WTC11 (cell line): Measurements from ENCODE around the gene ARHGAP44. TPM values are rescaled to one million over a fixed set of nuclear protein-coding genes. Genes with fewer than 3 reads are reported as not detected.

ENCODE experiments used
- ATAC-seq: fragments of 200-7000 bp; cut with Tn5 transposase; 2 replicates; pipeline ENCODE4 v1.10.0; 2021; ENCODE audit warnings: mild to moderate bottlenecking, moderate library complexity
- CTCF ChIA-PET: fragments of 300-600 bp; sonication (Branson Sonifier 250); formaldehyde crosslinking; loops from one replicate; lab custom pipeline; 2021; ENCODE audit warnings: antibody characterized with exemption; lab: Charles Lee
- POLR2A ChIA-PET: fragments of 350-600 bp; sonication (Branson Sonifier 250); formaldehyde crosslinking; loops from one replicate; lab custom pipeline; 2021; ENCODE audit warnings: antibody characterized with exemption; lab: Charles Lee
- DNase-seq: peaks from one replicate; pipeline ENCODE4 v3.0.0; 2021; ENCODE audit warnings: low spot score
- H3K27ac Mint-ChIP-seq: 2 replicates; pipeline ENCODE4 v1.8.0; 2021; ENCODE audit warnings: mixed read lengths
- H3K27me3 Mint-ChIP-seq: 2 replicates; pipeline ENCODE4 v1.8.0; 2021; ENCODE audit warnings: low read depth, mild to moderate bottlenecking, moderate library complexity, mixed read lengths
- H3K36me3 Mint-ChIP-seq: 2 replicates; pipeline ENCODE4 v1.8.0; 2021; ENCODE audit warnings: mixed read lengths
- H3K4me1 Mint-ChIP-seq: 2 replicates; pipeline ENCODE4 v1.8.0; 2022; ENCODE audit warnings: mixed read lengths
- H3K4me3 Mint-ChIP-seq: 2 replicates; pipeline ENCODE4 v1.8.0; 2021; ENCODE audit warnings: mild to moderate bottlenecking, moderate library complexity, mixed read lengths
- H3K9me3 Mint-ChIP-seq: 2 replicates; pipeline ENCODE4 v1.8.0; 2021; ENCODE audit warnings: mixed read lengths
- ATF3 ChIP-seq: sonication (generic); formaldehyde crosslinking; conservative IDR thresholded peaks from 2 replicates; pipeline ENCODE4 v1.8.1; 2022; ENCODE audit warnings: mild to moderate bottlenecking, missing genetic modification reagents
- ATF6 ChIP-seq: sonication (generic); formaldehyde crosslinking; IDR thresholded peaks from 2 replicates; pipeline ENCODE4 v1.8.1; 2023; ENCODE audit warnings: mild to moderate bottlenecking, missing genetic modification reagents
- CBFB ChIP-seq: sonication (generic); formaldehyde crosslinking; IDR thresholded peaks from 2 replicates; pipeline ENCODE4 v1.8.1; 2022; ENCODE audit warnings: mild to moderate bottlenecking, low read depth, missing genetic modification reagents
- CDX4 ChIP-seq: fragments of 250-450 bp; sonication (Bioruptor Pico); IDR thresholded peaks from 2 replicates; pipeline ENCODE4 v1.9.0; 2021; ENCODE audit warnings: moderate library complexity, mild to moderate bottlenecking, inconsistent platforms, borderline replicate concordance
- E2F1 ChIP-seq: sonication (generic); formaldehyde crosslinking; IDR thresholded peaks from 2 replicates; pipeline ENCODE4 v1.8.0; 2022; ENCODE audit warnings: mild to moderate bottlenecking, missing genetic modification reagents
- ESRRA ChIP-seq: sonication (generic); formaldehyde crosslinking; IDR thresholded peaks from 2 replicates; pipeline ENCODE4 v1.8.1; 2022; ENCODE audit warnings: mild to moderate bottlenecking, missing genetic modification reagents, borderline replicate concordance
- FOXP1 ChIP-seq: sonication (generic); formaldehyde crosslinking; IDR thresholded peaks from 2 replicates; pipeline ENCODE4 v1.8.0; 2022; ENCODE audit warnings: missing genetic modification reagents, mild to moderate bottlenecking, moderate library complexity, borderline replicate concordance
- NFATC4 ChIP-seq: fragments of 250-450 bp; sonication (Bioruptor Pico); IDR thresholded peaks from 2 replicates; pipeline ENCODE4 v1.9.0; 2021; ENCODE audit warnings: mild to moderate bottlenecking
- NFYB ChIP-seq: sonication (generic); formaldehyde crosslinking; conservative IDR thresholded peaks from 2 replicates; pipeline ENCODE4 v1.8.0; 2022; ENCODE audit warnings: low read depth, missing genetic modification reagents
- TCF7 ChIP-seq: sonication (generic); formaldehyde crosslinking; IDR thresholded peaks from 2 replicates; pipeline ENCODE4 v1.8.0; 2022; ENCODE audit warnings: mild to moderate bottlenecking, low read depth, missing genetic modification reagents, moderate library complexity
- ZBTB43 ChIP-seq: sonication (generic); formaldehyde crosslinking; IDR thresholded peaks from 2 replicates; pipeline ENCODE4 v1.8.1; 2023; ENCODE audit warnings: mild to moderate bottlenecking, missing genetic modification reagents
- ZMAT4 ChIP-seq: fragments of 250-450 bp; sonication (Bioruptor Pico); IDR thresholded peaks from 2 replicates; pipeline ENCODE4 v1.9.0; 2021; ENCODE audit warnings: mild to moderate bottlenecking
- ZNF416 ChIP-seq: fragments of 250-450 bp; sonication (Bioruptor Pico); IDR thresholded peaks from 2 replicates; pipeline ENCODE4 v1.9.0; 2021; ENCODE audit warnings: mild to moderate bottlenecking, inconsistent platforms
- total RNA-seq: library from RNA; stranded (reverse); gene quantifications from 3 replicates; pipeline ENCODE4 v1.2.3, GENCODE V29; 2021

The ARHGAP44 gene
- total RNA-seq, 1 experiment from 2014 or later = 23.8 TPM

GRCh38 chr17:12831839-12832238 lies 42.5 kb downstream of the ARHGAP44 start:
- DNase-seq (no peak), ATAC-seq (no peak)
- Mint-ChIP-seq H3K4me1 (no peaks in the 10 kb centered on the region), H3K36me3 (peaks cover 27% of the 10 kb centered on the region), H3K9me3 (peaks cover 39% of the 10 kb centered on the region), H3K27me3 (no peaks in the 10 kb centered on the region), H3K4me3 (no peak overlapping the region), H3K27ac (no peak overlapping the region)
- ChIA-PET CTCF (no interaction called here), POLR2A (no interaction called here)
- TF ChIP-seq ESRRA (CRISPR knock-in tag) = no peak
- TF ChIP-seq, all 79 proteins: peak for 0

- Mint-ChIP-seq H3K27me3 (no peaks in the 10 kb centered on the region), H3K27ac (peak overlapping the region; percentile 4), H3K9me3 (peaks cover 10% of the 10 kb centered on the region), H3K4me3 (no peak overlapping the region), H3K4me1 (peaks cover 22% of the 10 kb centered on the region), H3K36me3 (peaks cover 8% of the 10 kb centered on the region)
- ChIA-PET POLR2A (no interaction called here), CTCF (no interaction called here)
- DNase-seq = no peak
- ATAC-seq = no peak
- TF ChIP-seq E2F1 (CRISPR knock-in tag) = no peak
- TF ChIP-seq ZMAT4 (CRISPR knock-in tag) = no peak
- TF ChIP-seq NFATC4 (CRISPR knock-in tag) = no peak
- no peak for TF ChIP-seq ZNF416 (CRISPR knock-in tag)
These were observed 49.7 kb downstream of the ARHGAP44 start for GRCh38 chr17:12839042-12839441.

GRCh38 chr17:12842936-12843335 lies 53.6 kb downstream of the ARHGAP44 start:
- Mint-ChIP-seq H3K9me3 (peaks cover 13% of the 10 kb centered on the region), H3K27ac (no peak overlapping the region), H3K36me3 (peaks cover 14% of the 10 kb centered on the region), H3K4me1 (peaks cover 22% of the 10 kb centered on the region), H3K4me3 (no peak overlapping the region), H3K27me3 (no peaks in the 10 kb centered on the region)
- POLR2A ChIA-PET = interaction anchor here (0.7 kb wide), 1 partner anchor 10 kb away, joined by 8 read pairs; no protein-coding TSS in a partner anchor
- CTCF ChIA-PET = no interaction called here
- ATAC-seq = no peak
- TF ChIP-seq E2F1 (CRISPR knock-in tag) = no peak
- TF ChIP-seq CBFB (CRISPR knock-in tag) = no peak
- no peak for TF ChIP-seq CDX4 (CRISPR knock-in tag)
- TF ChIP-seq ZBTB43 (CRISPR knock-in tag) = no peak
- no peak for TF ChIP-seq ATF6 (CRISPR knock-in tag)
- TF ChIP-seq NFYB (CRISPR knock-in tag) = no peak
- TF ChIP-seq ATF3 (CRISPR knock-in tag) = no peak
- TF ChIP-seq TCF7 (CRISPR knock-in tag) = no peak
- TF ChIP-seq FOXP1 (CRISPR knock-in tag) = no peak
- TF ChIP-seq, all 79 proteins: peak for 0
- DNase-seq = no peak
